Gastroesophageal sphincter (tissue), 3 donors: Measurements from ENCODE around the gene IL1B.

Experiments
- CTCF ChIP-seq, 4 experiments: fragments of 200-600 bp in 2 of 4; fragments of 450-650 bp in 2 of 4; sonication (generic) in 1 of 4; IDR thresholded peaks; one replicate each; pipeline ENCODE4 v1.5.1; 2017 to 2019; ENCODE audit warnings: antibody characterized with exemption in 4 of 4, mild to moderate bottlenecking in 2 of 4, moderate library complexity in 2 of 4
- POLR2A ChIP-seq, 2 donors: fragments of 450-650 bp; IDR thresholded peaks; one replicate each; pipeline ENCODE4 v1.6.1; 2017; ENCODE audit warnings: antibody characterized with exemption in 2 of 2, mild to moderate bottlenecking in 2 of 2, moderate library complexity in 1 of 2

- TF ChIP-seq CTCF (IDR thresholded peaks at IDR 0.05) (no peak), POLR2A (IDR thresholded peaks at IDR 0.05) (no peak)
These were observed 2.6 kb downstream of the IL1B start for GRCh38 chr2:112833976-112834375.
